Neural cell (in vitro differentiated cells): ENCODE measurements around the gene PMEPA1. TPM values are rescaled to one million over a fixed set of nuclear protein-coding genes. Genes with fewer than 3 reads are reported as not detected.

Experiments used
- H2AFZ ChIP-seq: fragments of 200-600, 300-800 bp; sonication (generic), shearing (Covaris generic); 2 replicates; pipeline ENCODE4 v1.6.0; 2014; ENCODE audit warnings: low read depth, mild to moderate bottlenecking, antibody characterized with exemption, low read length, moderate library complexity
- H3F3A ChIP-seq: fragments of 200-600 bp; shearing (Covaris generic); 2 replicates; pipeline ENCODE4 v1.6.1; 2016; ENCODE audit warnings: mild to moderate bottlenecking, moderate library complexity, mixed read lengths, antibody characterized with exemption, low read length; ENCODE audit not compliant: insufficient read depth, poor library complexity, severe bottlenecking
- H3K27ac ChIP-seq: fragments of 200-600, 300-800 bp; sonication (generic), shearing (Covaris generic); 2 replicates; pipeline ENCODE4 v1.5.1; 2014; ENCODE audit warnings: mild to moderate bottlenecking, low read length, moderate library complexity
- H3K27me3 ChIP-seq: fragments of 300-800, 200-600 bp; sonication (generic), shearing (Covaris generic); 2 replicates; pipeline ENCODE4 v1.6.0; 2014; ENCODE audit warnings: mild to moderate bottlenecking, low read depth, low read length, moderate library complexity; ENCODE audit not compliant: insufficient read depth
- H3K36me3 ChIP-seq: fragments of 300-800, 200-600 bp; sonication (generic), shearing (Covaris generic); 2 replicates; pipeline ENCODE4 v1.5.1; 2014; ENCODE audit warnings: mild to moderate bottlenecking, antibody characterized with exemption, low read length, moderate library complexity; ENCODE audit not compliant: insufficient read depth
- H3K4me2 ChIP-seq: fragments of 300-800, 200-600 bp; sonication (generic), shearing (Covaris generic); 2 replicates; pipeline ENCODE4 v1.6.0; 2014; ENCODE audit warnings: mild to moderate bottlenecking, low read length
- H3K4me3 ChIP-seq: fragments of 300-800, 200-600 bp; sonication (generic), shearing (Covaris generic); 2 replicates; pipeline ENCODE4 v1.5.1; 2014; ENCODE audit warnings: mild to moderate bottlenecking, low read length, moderate library complexity
- H3K79me2 ChIP-seq: fragments of 200-600 bp; shearing (Covaris generic); replicated peaks from 2 replicates; pipeline ENCODE4 v1.6.0; 2014; ENCODE audit warnings: mild to moderate bottlenecking, low read length, moderate library complexity; ENCODE audit not compliant: insufficient read depth
- H3K9ac ChIP-seq: fragments of 300-800, 200-600 bp; sonication (generic), shearing (Covaris generic); 2 replicates; pipeline ENCODE4 v1.6.1; 2016; ENCODE audit warnings: mild to moderate bottlenecking, low read length, mixed read lengths
- H3K9me2 ChIP-seq: fragments of 200-600 bp; shearing (Covaris generic); 2 replicates; pipeline ENCODE4 v1.6.1; 2016; ENCODE audit warnings: mild to moderate bottlenecking, low read length, mixed read lengths; ENCODE audit not compliant: insufficient read depth
- H3K9me3 ChIP-seq: fragments of 200-600, 300-800 bp; sonication (generic), shearing (Covaris generic); 2 replicates; pipeline ENCODE4 v1.6.1; 2016; ENCODE audit warnings: mild to moderate bottlenecking, mixed run types, low read length, moderate library complexity, mixed read lengths
- H4K20me1 ChIP-seq: fragments of 200-600 bp; shearing (Covaris generic); 2 replicates; pipeline ENCODE4 v1.6.1; 2016; ENCODE audit warnings: mild to moderate bottlenecking, mixed run types; ENCODE audit not compliant: insufficient read depth
- CTCF ChIP-seq: fragments of 450-650 bp; IDR thresholded peaks from 2 replicates; pipeline ENCODE4 v1.5.1; 2014; ENCODE audit warnings: antibody characterized with exemption, mild to moderate bottlenecking, moderate library complexity; ENCODE audit not compliant: poor library complexity, severe bottlenecking
- EP300 ChIP-seq: fragments of 450-650 bp; conservative IDR thresholded peaks from 2 replicates; pipeline ENCODE4 v1.6.1; 2014; ENCODE audit warnings: antibody characterized with exemption, mild to moderate bottlenecking, moderate library complexity; ENCODE audit not compliant: poor library complexity, severe bottlenecking
- EZH2 ChIP-seq: fragments of 200-600, 300-800 bp; shearing (Covaris generic), sonication (generic); IDR thresholded peaks from 2 replicates; pipeline ENCODE4 v1.6.1; 2014; ENCODE audit warnings: antibody characterized with exemption, low read length, borderline replicate concordance, mild to moderate bottlenecking; ENCODE audit not compliant: insufficient read depth, poor library complexity, severe bottlenecking
- MXI1 ChIP-seq: fragments of 450-650 bp; conservative IDR thresholded peaks from 2 replicates; pipeline ENCODE4 v1.6.1; 2014; ENCODE audit warnings: antibody characterized with exemption, mild to moderate bottlenecking; ENCODE audit not compliant: poor library complexity, severe bottlenecking
- POLR2AphosphoS5 ChIP-seq: IDR thresholded peaks from 2 replicates; pipeline ENCODE4 v1.6.1; 2012
- RAD21 ChIP-seq: fragments of 450-650 bp; conservative IDR thresholded peaks from 2 replicates; pipeline ENCODE4 v1.6.1; 2014; ENCODE audit warnings: antibody characterized with exemption, mild to moderate bottlenecking, moderate library complexity
- REST ChIP-seq: IDR thresholded peaks from 2 replicates; pipeline ENCODE4 v1.6.1; 2012; ENCODE audit warnings: borderline replicate concordance
- SMC3 ChIP-seq: fragments of 450-650 bp; conservative IDR thresholded peaks from 2 replicates; pipeline ENCODE4 v1.6.1; 2014; ENCODE audit warnings: antibody characterized with exemption, mild to moderate bottlenecking, moderate library complexity; ENCODE audit not compliant: poor library complexity
- TAF1 ChIP-seq: IDR thresholded peaks from 2 replicates; pipeline ENCODE4 v1.6.1; 2012; ENCODE audit warnings: low read depth
- polyA plus RNA-seq: library from polyadenylated mRNA; depleted of rRNA; stranded (reverse); fragments of >200 nt; gene quantifications from 2 replicates; pipeline ENCODE4 v1.2.3, GENCODE V29; 2014

The PMEPA1 gene
- polyA plus RNA-seq, 1 donor from 2014 or later, result 5.0 TPM

- Histone ChIP-seq H3K27me3 (no peaks in the 10 kb centered on the region), H3K4me3 (no peak overlapping the region), H4K20me1 (no peaks in the 10 kb centered on the region), H3F3A (no peaks in the 10 kb centered on the region), H2AFZ (no peak overlapping the region), H3K9me2 (no peaks in the 10 kb centered on the region), H3K79me2 (peaks cover 48% of the 10 kb centered on the region), H3K4me2 (no peak overlapping the region), H3K9ac (no peak overlapping the region), H3K27ac (no peak overlapping the region), H3K9me3 (no peaks in the 10 kb centered on the region), H3K36me3 (no peaks in the 10 kb centered on the region)
- TF ChIP-seq SMC3 (no peak), TAF1 (no peak)
Observed at GRCh38 chr20:57705127-57705899, 4.5 kb downstream of the PMEPA1 start.

- H4K20me1 ChIP-seq, result no peaks in the 10 kb centered on the region
- H3K4me3 ChIP-seq, result no peak overlapping the region
- no peaks in the 10 kb centered on the region for H3K36me3 ChIP-seq
Observed at GRCh38 chr20:57704245-57704644, 5.6 kb downstream of the PMEPA1 start.

More at GRCh38 chr20:57704245-57704644, 5.6 kb downstream of the PMEPA1 start:
- H3K9me2 ChIP-seq, result no peaks in the 10 kb centered on the region
- no peaks in the 10 kb centered on the region for H3F3A ChIP-seq
- no peak overlapping the region for H3K9ac ChIP-seq
- no peak for TF ChIP-seq TAF1
- TF ChIP-seq REST, result no peak
- no peak for TF ChIP-seq RAD21
- no peak for TF ChIP-seq MXI1
- TF ChIP-seq EP300, result no peak
- TF ChIP-seq SMC3, result no peak
- no peak for TF ChIP-seq EZH2
- no peak for TF ChIP-seq POLR2AphosphoS5
- TF ChIP-seq CTCF, result no peak
- no peaks in the 10 kb centered on the region for H3K27me3 ChIP-seq
- no peak overlapping the region for H2AFZ ChIP-seq
- H3K9me3 ChIP-seq, result no peaks in the 10 kb centered on the region
- H3K4me2 ChIP-seq, result no peak overlapping the region
- H3K27ac ChIP-seq, result no peak overlapping the region
- H3K79me2 ChIP-seq, result peaks cover 46% of the 10 kb centered on the region
